Measurements from ENCODE around the gene TPM3. TPM values are rescaled to one million over a fixed set of nuclear protein-coding genes. Genes with fewer than 3 reads are reported as not detected.
"Not testable (repeated sequence)": the region's sequence is repeated elsewhere in the genome, so short reads cannot be mapped to it uniquely, and the experiment has no call there.

Gene TPM3
- total RNA-seq, 1 donor from 2014 or later = 390 TPM

DNA sequence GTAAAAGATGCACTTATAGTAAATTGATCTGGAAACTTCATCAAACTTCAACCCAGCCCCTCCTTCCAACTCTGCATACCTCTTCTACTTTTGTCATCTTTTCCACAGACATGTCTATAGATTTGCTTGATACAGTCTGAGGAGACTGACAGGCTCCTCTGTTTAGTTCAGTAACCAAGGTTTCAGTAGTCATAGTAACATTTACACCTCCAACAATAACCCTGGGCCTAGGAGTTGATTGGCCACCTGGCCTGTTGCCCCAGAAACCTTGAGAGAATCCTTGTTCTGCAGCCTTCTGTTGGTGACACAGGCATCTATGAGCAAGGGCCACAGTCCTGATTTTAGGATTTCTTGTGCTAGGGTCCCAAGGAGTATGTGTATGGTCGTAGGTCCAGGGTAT is 14.3 kb upstream of the TPM3 start, which contains the start of gene CFAP141:
Gene CFAP141 (minus strand): TSS at position 138 of the 400 bp plus-strand sequence. CDS start 26 bp downstream, at position 112.
- peak in 1 of 2 donors; percentile 33 for DNase-seq (ENCODE audit: low read depth in 2 of 2)

DNA sequence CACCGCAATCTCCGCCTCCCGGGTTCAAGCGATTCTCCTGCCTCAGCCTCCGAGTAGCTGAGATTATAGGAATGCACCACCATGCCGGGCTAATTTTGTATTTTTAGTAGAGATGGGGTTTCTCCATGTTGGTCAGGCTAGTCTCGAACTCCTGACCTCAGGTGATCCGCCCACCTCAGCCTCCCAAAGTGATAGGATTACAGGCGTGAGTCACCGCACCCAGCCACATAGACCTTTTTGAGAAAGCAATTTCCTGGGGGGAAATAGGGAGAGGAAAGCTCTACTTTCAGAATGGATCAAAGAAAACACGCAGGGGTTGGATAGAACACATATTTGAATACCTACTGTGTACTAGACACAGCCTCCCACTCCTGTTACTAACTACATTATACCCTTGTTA is 13.9 kb upstream of the TPM3 start:
- DNase-seq (ENCODE audit: low read depth in 2 of 2) = not testable (repeated sequence)

DNA sequence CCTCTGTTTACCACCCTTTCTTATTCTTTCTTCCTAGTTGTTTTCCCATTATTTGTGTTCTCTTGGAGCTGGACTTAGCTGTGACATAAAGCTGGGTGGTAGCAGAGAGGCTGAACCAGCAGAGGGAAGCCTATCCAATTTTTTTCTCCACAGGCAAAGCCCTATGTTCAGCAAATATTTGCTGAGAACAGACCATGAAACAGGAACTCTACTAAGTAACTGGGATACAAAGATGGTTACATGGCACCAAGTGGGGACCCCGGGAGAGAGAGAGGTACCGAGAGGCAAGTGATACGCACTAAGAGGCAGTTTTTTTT is 7.6 kb upstream of the TPM3 start:
- no peak for DNase-seq (ENCODE audit: low read depth in 2 of 2)

DNA sequence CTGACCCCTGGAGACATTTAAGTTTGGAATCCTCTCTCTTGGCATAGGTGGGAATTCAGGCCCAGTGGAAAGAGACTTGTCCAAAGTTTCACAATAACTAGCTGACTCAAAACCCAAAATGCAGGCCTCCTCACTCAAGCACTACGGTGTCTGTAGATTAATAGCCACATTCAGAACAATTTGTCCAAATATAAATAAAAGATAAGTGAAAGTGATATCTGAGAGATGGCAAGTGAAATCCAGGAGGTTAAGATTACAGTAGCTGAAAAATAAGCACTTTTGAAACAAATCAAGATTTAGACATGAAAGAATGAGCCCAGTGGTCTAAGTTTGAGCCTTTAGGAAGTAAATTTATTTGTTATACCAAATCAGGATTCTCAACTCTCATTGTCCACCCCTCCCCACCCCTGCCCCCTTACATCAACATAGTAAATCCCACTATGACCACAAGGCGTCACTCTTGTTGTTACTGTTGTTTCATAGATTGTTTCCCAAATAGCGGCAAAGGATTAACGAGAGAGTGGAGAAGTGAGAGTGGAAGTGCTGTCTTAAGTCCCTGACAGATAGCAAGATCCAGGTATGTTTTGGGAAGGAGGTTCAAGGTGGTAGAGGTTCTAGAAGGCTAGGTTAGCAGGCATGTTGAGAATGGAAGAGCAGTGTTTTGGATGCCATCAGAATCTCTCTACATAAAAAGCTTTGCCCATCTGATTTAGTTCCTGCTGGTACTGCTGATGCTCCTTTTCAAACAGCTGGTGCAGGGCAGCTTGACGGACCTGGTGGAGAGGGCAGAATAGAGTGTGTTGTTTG is 7.1 kb upstream of the TPM3 start:
- peak; percentile 62 to 76 for DNase-seq (ENCODE audit: low read depth in 2 of 2)

DNA sequence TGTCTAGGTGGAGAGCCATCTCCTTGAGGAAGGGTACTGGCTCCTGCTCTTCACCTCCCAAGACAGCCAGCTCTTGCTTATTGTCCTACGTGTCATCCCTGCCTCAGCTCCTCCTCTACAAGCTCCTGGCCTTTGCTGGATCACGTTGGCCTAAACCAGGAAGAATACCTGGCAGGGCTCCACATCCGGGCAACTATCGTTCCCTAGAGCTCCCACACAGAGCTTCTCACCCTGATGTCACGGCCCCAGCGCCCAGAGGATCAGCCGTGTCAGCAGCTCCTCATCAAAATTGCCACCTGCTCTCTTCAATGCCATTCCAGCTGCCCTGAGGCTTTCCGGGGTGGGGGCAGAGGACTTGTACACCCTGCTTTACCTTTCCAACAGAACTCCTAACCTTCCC is 1.9 kb upstream of the TPM3 start:
- peak; percentile 48 to 74 for DNase-seq (ENCODE audit: low read depth in 2 of 2)

DNA sequence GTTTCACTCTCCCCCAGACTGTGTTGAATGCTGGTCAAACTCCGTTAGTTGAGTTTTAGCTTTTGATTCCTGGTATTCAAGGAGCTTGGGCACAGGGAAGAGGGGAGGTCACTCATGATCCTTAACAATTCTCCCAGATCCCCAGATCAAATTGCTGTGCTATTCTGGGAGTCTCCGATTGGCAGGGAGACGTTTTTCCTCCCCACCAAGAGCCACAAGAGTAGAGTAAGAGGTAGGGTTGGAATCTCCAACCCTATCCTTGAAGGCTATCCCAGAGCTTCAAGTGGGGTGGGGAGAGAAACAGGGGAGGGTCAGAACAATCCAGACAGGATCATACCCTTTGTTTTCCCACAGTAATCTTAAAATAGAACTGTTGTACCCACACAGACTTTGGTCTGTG is 576 bp upstream of the TPM3 start:
- no peak for DNase-seq (ENCODE audit: low read depth in 2 of 2)

DNA sequence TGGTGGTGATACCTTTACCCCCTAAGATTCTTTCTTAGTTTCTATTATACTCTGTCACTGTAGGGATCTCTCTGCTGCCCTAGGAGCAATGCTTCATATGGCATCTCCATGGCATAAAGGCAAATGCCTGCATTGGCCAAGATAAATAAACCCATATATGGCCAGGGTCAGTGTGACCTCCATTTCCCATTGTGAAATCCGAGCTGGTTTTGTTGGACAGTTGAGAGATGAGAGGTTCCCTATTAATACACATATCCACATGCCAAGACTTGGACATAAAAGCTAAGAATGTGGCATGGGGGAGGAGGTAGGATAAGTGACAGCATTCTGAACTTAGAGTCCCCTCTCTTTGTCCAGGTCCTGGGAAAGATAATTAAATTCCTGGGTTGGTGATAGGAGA is 1.4 kb downstream of the TPM3 start:
- peak; percentile 79 to 87 for DNase-seq (ENCODE audit: low read depth in 2 of 2)

DNA sequence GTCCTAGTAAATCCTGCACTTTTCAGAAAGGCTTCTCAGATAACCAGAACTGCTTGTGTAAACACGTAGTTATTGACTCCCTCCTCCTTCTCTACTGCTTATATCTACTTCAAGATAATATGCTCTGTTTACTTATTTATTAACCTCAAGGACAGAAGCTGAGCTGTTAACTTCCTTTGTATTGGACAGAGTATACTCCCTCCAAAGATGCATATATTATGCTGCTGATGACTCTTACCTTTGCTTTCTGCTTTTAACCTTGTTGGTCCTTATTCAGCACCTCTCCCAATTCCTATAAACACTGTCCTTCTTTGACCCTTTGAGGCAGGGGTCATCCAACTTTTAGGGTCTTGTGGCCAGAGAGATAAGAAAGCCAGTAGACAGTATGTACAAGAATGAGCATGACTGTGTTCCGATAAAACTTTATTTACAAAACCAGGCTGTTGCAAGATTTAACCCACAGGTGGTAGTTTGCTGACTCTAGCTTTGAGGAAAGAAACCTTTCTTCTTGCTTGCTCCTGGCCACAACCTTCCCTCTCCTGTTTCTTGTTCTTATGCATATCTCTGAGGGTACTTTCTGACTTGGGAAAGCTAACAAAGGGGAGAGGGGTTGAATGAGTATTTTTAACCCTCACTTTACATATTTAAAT is 4.9 kb downstream of the TPM3 start:
- DNase-seq (ENCODE audit: low read depth in 2 of 2) = no peak

DNA sequence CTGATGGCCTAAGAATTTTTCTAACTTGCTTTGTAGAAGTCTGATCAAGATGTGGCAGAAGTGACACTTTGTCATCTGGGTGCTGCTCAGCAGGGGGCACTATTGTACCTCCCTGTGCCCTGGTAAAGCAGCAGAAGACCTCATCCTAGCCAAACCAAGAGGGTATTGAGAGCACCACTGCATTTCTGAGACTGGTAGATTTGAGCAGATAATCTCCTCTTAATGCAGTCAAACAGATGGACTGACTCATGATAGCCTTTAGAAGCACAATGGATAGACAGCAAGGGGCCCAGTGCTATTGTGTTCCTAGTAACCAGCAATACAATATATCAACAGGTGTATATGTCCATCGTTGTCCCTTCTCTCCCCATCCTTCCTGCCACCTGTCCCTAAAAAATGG is 5.7 kb downstream of the TPM3 start:
- DNase-seq (ENCODE audit: low read depth in 2 of 2) = peak; percentile 65 to 84

DNA sequence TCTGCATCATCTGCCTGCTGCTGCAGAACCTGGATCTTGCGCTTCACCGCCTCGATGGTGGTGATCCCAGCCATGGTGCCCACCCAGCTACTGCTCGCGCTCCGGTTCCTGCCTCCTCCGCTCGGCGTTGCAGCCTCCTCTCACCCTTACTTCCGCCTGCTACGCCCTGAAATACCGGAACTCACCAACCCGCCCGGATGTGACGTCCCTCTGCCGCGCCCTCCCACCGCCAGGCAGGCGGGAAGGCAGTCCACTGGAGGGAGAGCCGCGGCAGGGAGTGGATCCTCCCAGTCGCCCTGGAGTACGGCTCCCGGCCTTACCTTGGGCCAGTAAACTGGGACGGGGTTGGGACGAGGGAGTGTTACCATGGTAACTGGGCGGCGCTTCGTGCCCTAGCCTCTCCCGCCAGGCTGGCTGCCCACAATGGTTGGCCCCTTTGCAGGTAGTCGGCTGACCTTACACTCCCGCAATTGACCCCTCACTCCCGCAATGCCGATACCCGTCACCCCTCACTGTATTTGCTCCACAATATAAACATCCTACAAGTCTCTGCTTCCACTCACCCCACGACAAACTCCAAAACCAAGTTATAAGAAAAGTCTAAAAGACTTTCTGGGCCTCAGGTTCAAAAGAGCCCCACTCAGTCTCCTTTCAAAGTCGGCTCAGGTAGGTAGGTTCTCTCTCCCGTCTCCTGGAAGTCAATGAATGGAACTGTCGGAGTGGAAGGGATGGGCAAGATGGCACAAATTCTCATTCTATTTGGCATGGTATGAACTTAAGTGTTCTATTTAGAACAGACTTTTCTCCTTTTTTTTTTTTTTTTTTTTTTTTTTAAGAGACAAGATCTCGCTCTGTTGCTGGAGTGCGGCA is 8.6 kb downstream of the TPM3 start:
- peak; percentile 91 to 97 for DNase-seq (ENCODE audit: low read depth in 2 of 2)

DNA sequence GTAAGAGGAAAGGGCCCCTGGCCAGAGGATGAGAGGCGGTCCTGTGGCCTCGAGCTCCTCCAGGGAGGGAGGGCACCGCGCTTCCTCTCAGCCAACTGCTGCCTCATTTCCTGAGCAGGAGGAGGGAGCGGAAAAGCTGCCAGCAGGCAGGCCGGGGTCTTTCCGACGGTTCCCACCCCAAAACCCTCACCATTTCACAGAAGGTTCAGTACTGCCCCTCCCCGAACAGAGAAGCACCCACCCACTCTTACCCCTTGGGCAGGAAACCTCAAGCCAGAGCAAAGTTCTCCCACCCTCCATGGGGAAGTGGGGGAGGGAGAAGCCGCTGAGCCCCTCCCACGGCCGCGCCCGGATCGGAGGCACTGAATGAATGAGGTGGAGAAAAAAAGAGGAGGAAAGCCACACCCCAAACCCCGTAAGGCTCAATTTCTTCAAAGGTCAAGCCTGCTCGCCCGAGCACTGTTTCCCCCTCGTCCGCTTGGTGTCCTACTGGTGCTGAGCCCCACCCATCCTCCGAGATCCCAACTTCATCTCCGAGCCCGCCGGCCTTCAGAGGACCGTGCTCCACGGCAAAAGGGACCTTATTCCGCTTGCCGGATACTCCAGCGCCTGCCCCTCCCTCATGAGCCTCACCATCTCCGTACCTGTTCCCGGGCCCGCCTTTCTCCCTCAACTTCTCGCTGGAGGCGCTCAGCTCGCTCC is 9.4 kb downstream of the TPM3 start:
- peak; percentile 45 to 80 for DNase-seq (ENCODE audit: low read depth in 2 of 2)

DNA sequence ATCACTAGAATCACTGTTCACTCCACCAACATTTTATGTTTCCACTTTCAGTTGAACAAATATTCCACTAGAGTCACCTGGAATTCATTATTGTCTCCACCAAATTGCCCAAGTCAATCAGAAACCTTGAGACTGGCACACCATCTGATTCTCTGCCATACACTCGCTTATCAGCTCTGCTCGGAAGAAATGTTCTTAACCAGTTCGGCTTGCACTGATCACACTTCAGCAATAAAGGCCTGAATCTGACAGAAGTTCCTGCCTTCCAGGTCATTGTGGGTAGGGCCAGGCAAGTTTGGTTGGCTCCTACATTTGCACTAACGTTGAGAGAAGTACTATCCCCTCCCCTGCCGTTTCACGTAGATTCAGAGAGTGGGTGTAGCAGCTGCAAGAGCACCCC is 10.0 kb downstream of the TPM3 start:
- no peak for DNase-seq (ENCODE audit: low read depth in 2 of 2)

DNA sequence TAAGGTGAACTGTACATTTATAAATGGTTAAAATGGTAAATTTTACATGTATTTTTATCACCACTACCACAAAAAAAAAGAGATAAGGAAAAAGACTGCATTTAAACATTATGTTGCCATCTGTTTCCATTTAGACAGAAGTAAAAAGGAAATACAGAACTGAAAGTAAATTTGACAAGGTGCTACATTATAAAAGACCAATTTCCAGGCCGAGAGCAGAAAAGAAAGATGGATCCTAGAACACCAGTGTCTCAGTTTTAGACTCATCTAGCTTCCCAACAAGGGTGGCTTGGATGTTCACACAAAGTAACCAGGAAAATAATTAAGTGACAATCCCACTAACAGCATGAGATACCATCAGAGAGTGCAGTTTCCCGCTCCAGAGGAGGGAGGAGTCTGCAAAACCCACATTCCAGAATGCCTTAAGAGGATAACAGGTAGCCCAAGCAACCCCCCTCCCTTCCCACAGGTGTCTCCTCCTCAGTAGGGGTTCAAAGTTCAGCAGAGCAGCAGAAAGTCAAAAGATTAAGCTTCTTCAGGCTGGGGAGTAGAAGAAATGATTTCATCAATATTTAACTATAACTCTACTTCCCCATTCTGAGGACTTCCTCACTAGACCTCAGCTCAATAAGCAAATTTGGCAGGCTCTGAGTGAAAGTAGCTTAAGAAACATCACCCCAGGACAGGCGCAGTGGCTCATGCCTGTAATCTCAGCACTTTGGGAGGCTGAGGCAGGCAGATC is 11.8 kb downstream of the TPM3 start:
- no peak for DNase-seq (ENCODE audit: low read depth in 2 of 2)

DNA sequence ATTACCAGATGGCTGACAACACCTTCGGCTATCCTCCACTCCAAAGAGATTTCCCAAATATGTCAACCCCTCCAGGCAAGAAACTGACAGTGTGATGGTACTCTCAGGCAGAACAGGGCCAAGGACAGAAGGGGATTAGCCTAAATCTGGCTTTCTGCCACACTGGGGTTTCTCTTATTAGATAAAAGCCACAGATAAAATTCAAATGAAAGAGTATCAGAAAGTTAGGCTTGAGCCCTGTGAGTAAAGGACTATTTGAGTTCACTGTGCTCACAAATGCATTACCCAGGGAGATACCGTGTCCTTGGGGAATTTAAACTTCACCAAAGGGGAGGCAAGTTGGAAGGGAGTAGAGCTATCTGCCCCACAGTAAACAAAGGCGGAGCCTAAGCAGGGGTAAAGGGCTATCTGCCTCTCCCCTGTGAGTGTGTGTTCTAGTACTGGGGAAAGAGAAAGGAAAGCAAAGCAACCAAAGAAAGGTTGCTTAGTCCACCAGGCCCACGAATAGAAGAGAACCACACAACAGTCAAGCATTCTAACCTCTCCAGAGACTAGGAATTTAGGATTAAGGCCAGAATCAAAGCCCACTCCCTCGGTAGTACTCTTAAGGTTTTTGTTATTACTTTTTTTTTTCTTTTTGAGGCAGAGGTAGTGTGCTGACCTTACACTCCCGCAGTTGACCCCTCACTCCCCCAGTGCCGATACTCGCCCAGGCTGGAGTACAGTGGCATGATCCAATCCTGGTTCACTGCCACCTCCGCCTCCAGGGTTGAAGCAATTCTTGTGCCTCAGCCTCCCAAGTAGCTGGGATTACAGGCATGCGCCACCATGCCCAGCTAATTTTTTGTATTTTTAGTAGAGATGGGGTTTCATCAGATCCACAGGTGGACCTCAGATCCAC is 12.7 kb downstream of the TPM3 start:
- DNase-seq (ENCODE audit: low read depth in 2 of 2) = no peak

DNA sequence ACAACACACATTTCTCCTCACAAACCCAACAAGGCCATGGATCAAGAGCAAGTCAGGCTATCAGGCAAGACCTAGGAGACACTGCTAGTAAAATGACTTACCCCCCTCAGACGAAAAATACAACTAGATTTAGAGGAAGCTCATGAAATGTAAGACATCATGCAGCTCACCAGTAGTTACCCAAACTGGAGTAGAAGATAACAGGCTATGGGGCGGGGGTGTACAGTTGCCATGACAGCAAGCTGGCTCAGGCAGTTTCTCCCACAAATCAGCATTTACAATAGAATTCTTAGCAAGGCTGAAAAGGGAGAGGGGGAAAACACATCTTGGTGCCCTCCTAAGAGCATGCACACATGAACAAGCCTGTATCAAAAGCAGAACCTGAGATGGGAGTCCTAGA is 13.9 kb downstream of the TPM3 start:
- DNase-seq (ENCODE audit: low read depth in 2 of 2) = no peak

DNA sequence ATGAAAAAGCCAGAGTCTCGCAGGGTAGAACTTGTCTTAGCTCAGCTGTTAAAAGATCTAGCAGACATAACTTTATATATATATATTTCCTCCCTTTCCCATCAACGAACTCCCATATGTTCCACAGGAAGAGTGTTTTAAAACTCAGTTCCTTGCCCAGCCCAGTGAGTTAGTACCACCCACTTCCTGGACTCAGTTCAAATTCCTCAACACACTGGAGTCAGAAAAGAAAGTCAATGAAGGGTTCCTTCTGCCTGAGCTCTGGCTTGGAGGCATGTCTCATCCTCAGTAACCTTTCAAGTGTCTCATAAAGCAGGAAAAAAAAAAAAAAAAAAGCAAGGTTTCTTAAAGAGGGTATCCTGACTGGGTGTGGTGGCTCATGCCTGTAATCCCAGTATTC is 15.6 kb downstream of the TPM3 start:
- DNase-seq (ENCODE audit: low read depth in 2 of 2) = peak in 1 of 2 donors; percentile 74

DNA sequence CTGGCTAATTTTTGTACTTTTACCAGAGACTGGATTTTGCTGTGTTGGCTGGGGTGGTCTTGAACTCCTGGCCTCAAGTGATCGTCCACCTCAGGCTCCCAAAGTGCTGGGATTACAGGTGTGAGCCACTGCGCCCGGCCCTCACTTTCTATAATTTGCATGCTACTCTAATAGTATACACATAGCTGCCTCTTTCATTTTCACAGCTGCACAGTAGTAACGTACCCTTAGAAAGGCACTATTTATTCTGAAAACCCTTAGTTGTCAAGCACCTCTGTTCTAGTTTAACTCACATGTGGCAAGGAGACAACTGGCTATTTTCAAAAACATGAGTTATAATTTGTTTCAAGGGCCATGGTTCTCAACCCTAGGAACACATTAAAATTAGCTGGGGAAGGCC is 17.2 kb downstream of the TPM3 start:
- DNase-seq (ENCODE audit: low read depth in 2 of 2) = no peak

DNA sequence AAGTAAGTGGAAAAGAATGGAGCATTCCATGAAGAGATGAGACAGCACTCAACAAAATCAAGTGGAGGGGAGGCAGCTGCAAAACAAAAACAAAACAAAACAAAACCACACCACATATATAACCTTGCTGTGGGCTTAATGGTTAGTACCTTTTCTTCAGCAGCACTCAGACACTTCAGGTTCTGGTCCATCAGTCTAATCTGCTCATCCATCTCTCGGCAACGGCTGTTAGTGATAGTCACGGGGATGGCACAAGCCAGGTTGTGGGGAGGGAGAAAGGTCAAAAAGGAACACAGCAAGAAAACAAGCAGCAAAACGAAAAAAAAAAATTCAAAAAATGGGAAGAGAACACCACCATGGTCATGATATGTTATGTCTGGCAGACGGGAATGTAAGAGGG is 20.0 kb downstream of the TPM3 start:
- DNase-seq (ENCODE audit: low read depth in 2 of 2) = no peak

DNA sequence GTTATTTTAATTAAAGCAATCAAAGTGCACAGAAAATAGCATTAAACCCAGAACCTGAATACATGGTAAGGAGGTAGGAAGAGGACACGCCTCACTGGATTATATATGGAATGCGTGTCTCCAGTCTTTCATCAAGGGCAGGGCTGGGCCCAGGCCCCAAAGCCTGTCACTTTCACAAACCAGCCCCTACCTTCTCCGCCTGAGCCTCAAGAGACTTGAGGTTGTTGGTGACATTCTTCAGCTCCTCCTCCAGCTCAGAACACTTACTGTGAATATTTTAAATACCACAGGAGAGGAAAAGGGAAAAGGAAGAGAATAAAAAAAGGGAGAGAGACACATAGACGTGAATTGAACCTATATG is 20.7 kb downstream of the TPM3 start:
- DNase-seq (ENCODE audit: low read depth in 2 of 2) = no peak

Measured in dermis microvascular lymphatic vessel endothelial cell (primary cell).